ENCODE measurements around the gene RANBP9. TPM values are rescaled to one million over a fixed set of nuclear protein-coding genes. Genes with fewer than 3 reads are reported as not detected.

Gene RANBP9
- total and polyA plus RNA-seq, 4 donors = 5.8 to 25.2 (median 14.1) TPM

- no peak for DNase-seq (ENCODE audit: low spot score)
- TF ChIP-seq HNF4G (IDR thresholded peaks at IDR 0.05) (no peak), ZBTB33 (IDR thresholded peaks at IDR 0.05) (no peak), HNF4A (conservative IDR thresholded peaks at IDR 0.05) (no peak), YY1 (IDR thresholded peaks at IDR 0.05) (peak; percentile 61)
- H3K9ac ChIP-seq (ENCODE audit: low read depth in 1 of 2, low read length in 2 of 2) = no peak overlapping the region
- no peak overlapping the region for H3K4me3 ChIP-seq (ENCODE audit: low read depth in 1 of 3, low read length in 3 of 3)
- 59% methylated on average over 3 of the region's 3 CpGs for WGBS
- peaks cover 0 to 6% (median 0%) of the 10 kb centered on the region in 4 donors for H3K36me3 ChIP-seq (ENCODE audit: control insufficient read depth in 4 of 4, insufficient read depth in 3 of 4, low read depth in 1 of 4, low read length in 3 of 4)
- no peaks in the 10 kb centered on the region for H3K27me3 ChIP-seq (ENCODE audit: control insufficient read depth in 4 of 4, insufficient read depth in 4 of 4, low read length in 3 of 4)
- H3K4me1 ChIP-seq (ENCODE audit: control insufficient read depth in 4 of 4, insufficient read depth in 4 of 4, low read length in 3 of 4) = peaks cover 0 to 33% (median 16%) of the 10 kb centered on the region in 4 donors
- peak overlapping the region; percentile 3 to 68 for H3K27ac ChIP-seq (ENCODE audit: low read depth in 1 of 2, low read length in 2 of 2)
- H3K9me3 ChIP-seq (ENCODE audit: control insufficient read depth in 4 of 4, low read length in 3 of 4) = no peaks in the 10 kb centered on the region
Observed at GRCh38 chr6:13576017-13576416, 135.6 kb downstream of the RANBP9 start.

DNA sequence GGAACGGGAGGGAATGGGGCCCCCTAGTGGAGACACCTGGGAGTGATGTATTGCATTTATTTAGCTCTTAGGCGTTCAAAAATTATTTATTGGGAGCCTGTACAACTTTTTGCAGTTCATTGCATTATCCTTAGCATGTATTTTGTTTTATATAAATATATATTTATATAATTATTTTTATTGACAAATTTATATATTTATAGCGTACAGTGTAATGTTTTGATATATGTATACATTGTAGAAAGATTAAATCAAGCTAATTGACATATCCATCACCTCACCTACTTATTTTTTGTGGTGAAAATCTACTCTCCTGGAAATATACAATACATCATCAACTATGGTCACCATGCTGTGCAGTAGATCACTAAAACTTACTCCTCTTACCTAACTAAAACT, 136.3 kb downstream of the RANBP9 start:
- 26% methylated on average over 3 of the region's 3 CpGs for WGBS
- Histone ChIP-seq H3K27me3 (ENCODE audit: control insufficient read depth in 4 of 4, insufficient read depth in 4 of 4, low read length in 3 of 4) (no peaks in the 10 kb centered on the region), H3K27ac (ENCODE audit: low read depth in 1 of 2, low read length in 2 of 2) (peak overlapping the region; percentile 99 to 100), H3K9ac (ENCODE audit: low read depth in 1 of 2, low read length in 2 of 2) (no peak overlapping the region), H3K4me1 (ENCODE audit: control insufficient read depth in 4 of 4, insufficient read depth in 4 of 4, low read length in 3 of 4) (peaks cover 0 to 33% (median 16%) of the 10 kb centered on the region in 4 donors), H3K4me3 (ENCODE audit: low read depth in 1 of 3, low read length in 3 of 3) (peak overlapping the region in 1 of 3 donors; percentile 92), H3K36me3 (ENCODE audit: control insufficient read depth in 4 of 4, insufficient read depth in 3 of 4, low read depth in 1 of 4, low read length in 3 of 4) (peaks cover 0 to 6% (median 0%) of the 10 kb centered on the region in 4 donors), H3K9me3 (ENCODE audit: control insufficient read depth in 4 of 4, low read length in 3 of 4) (no peaks in the 10 kb centered on the region)
- TF ChIP-seq CTCF (IDR thresholded peaks at IDR 0.05; ENCODE audit: low read depth, low read length, missing input control) = peak; percentile 84
- TF ChIP-seq HNF4G (IDR thresholded peaks at IDR 0.05) = no peak
- no peak for DNase-seq (ENCODE audit: low spot score)

DNA sequence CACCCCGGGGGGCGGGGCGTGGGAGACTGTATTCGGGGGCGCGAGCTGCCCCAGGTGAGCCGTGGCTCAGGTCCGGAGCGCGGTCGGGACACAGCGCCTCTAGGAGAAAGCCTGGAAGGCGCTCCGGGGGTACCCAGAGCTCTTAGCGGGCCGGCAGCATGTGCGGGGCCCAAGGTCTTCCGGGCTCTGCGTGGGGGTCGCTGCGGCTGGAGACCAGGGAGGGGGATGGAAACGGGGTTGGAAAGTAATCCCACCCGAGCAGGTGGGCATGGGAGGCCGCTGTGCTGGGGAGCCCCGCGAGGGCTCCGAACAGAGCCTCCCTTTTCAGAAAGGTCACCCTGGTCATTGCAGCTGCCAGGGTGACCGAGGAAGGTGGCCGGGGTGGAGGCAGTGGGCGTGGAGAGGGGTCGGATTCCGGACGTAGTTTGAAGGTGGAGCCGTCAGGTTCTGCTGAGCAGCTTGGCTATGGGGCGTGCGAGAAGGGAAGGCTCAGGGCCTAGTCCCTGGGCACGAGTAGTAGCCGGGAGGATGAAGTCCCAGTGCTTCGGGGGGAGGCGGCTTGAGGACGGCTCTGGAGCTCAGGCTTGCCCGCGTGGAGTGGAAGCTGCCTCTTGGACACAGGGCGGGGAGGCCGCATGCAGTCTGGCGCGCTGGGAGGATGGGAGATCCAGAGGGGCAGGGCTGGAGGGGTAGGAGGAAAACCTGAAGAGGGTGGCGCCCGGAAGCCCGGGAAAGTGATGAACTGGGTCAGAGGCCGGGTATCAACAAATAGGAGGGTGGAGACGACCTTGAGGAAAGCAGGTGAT, 136.9 kb downstream of the RANBP9 start, which contains the start of gene SIRT5:
TSS of gene SIRT5 (plus strand) at position 31 of the 806 bp plus-strand sequence. CDS start 9,510 bp downstream, outside the sequence.
- WGBS = under 1% methylated on average over 52 of the region's 52 CpGs
- DNase-seq (ENCODE audit: low spot score) = peak; percentile 81
- Histone ChIP-seq H3K27me3 (ENCODE audit: control insufficient read depth in 4 of 4, insufficient read depth in 4 of 4, low read length in 3 of 4) (no peaks in the 10 kb centered on the region), H3K36me3 (ENCODE audit: control insufficient read depth in 4 of 4, insufficient read depth in 3 of 4, low read depth in 1 of 4, low read length in 3 of 4) (peaks cover 0 to 4% (median 0%) of the 10 kb centered on the region in 4 donors), H3K4me1 (ENCODE audit: control insufficient read depth in 4 of 4, insufficient read depth in 4 of 4, low read length in 3 of 4) (peaks cover 0 to 33% (median 16%) of the 10 kb centered on the region in 4 donors), H3K27ac (ENCODE audit: low read depth in 1 of 2, low read length in 2 of 2) (peak within 1 kb of the TSS; percentile 99 to 100), H3K9ac (ENCODE audit: low read depth in 1 of 2, low read length in 2 of 2) (peak within 1 kb of the TSS; percentile 85 to 99), H3K9me3 (ENCODE audit: control insufficient read depth in 4 of 4, low read length in 3 of 4) (no peaks in the 10 kb centered on the region), H3K4me3 (ENCODE audit: low read depth in 1 of 3, low read length in 3 of 3) (peak within 1 kb of the TSS; percentile 85 to 92 (median 87))
- peak; percentile 87 to 88 for TF ChIP-seq RXRA (IDR thresholded peaks at IDR 0.05)
- peak; percentile 61 for TF ChIP-seq REST (IDR thresholded peaks at IDR 0.05)
- peak in 1 of 2 donors; percentile 30 for TF ChIP-seq JUND (IDR thresholded peaks at IDR 0.05)
- TF ChIP-seq GABPA (IDR thresholded peaks at IDR 0.05 in 1 of 2, conservative IDR thresholded peaks at IDR 0.05 in 1 of 2) = peak; percentile 25 to 64
- peak; percentile 82 to 86 for TF ChIP-seq RAD21 (IDR thresholded peaks at IDR 0.05)
- no peak for TF ChIP-seq FOXA1 (IDR thresholded peaks at IDR 0.05)
- TF ChIP-seq, protein P1, sequence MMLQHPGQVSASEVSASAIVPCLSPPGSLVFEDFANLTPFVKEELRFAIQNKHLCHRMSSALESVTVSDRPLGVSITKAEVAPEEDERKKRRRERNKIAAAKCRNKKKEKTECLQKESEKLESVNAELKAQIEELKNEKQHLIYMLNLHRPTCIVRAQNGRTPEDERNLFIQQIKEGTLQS (IDR thresholded peaks at IDR 0.05) = peak; percentile 21
- TF ChIP-seq ZBTB33 (IDR thresholded peaks at IDR 0.05) = peak; percentile 50
- TF ChIP-seq MAX (IDR thresholded peaks at IDR 0.05) = peak; percentile 84

Measured in liver (tissue), 9 donors.